K562 (cell line): ENCODE measurements around the gene LHPP. TPM values are rescaled to one million over a fixed set of nuclear protein-coding genes. Genes with fewer than 3 reads are reported as not detected.

ENCODE experiments used
- ATAC-seq: fragments of 200-7000 bp; cut with Tn5 transposase; 3 replicates; pipeline ENCODE4 v1.9.1; 2020; ENCODE audit warnings: moderate library complexity
- BruUV-seq: library from RNA; stranded (reverse); fragments of 400-500 nt; replicated peaks from 2 replicates; lab custom pipeline; 2021; lab: Mats Ljungman, UMichigan
- CTCF ChIA-PET: fragments of 300-600 bp; formaldehyde crosslinking; extraction: SDS; loops from one replicate; lab custom pipeline; 2021; ENCODE audit warnings: low intra/inter-chr PET ratio; lab: Yijun Ruan, JAX
- POLR2A ChIA-PET: fragments of 300-600, 350-650 bp; sonication (Branson Sonifier 250); formaldehyde crosslinking; extraction: SDS; loops from one replicate; lab custom pipeline; 2021; ENCODE audit warnings: antibody characterized with exemption, inconsistent platforms; lab: Yijun Ruan, JAX
- DNase-seq, 4 experiments: peaks; one replicate each; pipeline versions ENCODE4 v3.0.0 to v3.0.0-alpha.2; 2011 to 2018; ENCODE audit warnings: low spot score in 3 of 4, mixed read lengths in 3 of 4; ENCODE audit errors: extremely low read depth in 1 of 4
- FAIRE-seq: peaks from 2 replicates; lab custom pipeline; 2011; peaks lifted over from hg19 to GRCh38; lab: Jason Lieb, UNC
- H2AFZ ChIP-seq: 2 replicates; pipeline ENCODE4 v1.6.0; 2011; ENCODE audit warnings: low read depth, low read length, control low read depth, inconsistent platforms
- H3K27ac ChIP-seq: fragments of 200-600 bp; 3 replicates; pipeline ENCODE4 v1.8.0; 2011; ENCODE audit warnings: low read depth, mild to moderate bottlenecking, control low read depth, inconsistent platforms, low read length, moderate library complexity, mixed read lengths; ENCODE audit errors: extremely low read depth
- H3K27me3 ChIP-seq, 2 experiments: fragments of 300-600 bp in 1 of 2; 2 replicates in 1 of 2; 3 replicates in 1 of 2; pipeline versions ENCODE4 v1.6.0 to v1.8.0; 2011; ENCODE audit warnings: inconsistent platforms in 2 of 2, low read length in 2 of 2, mild to moderate bottlenecking in 1 of 2, mixed read lengths in 1 of 2, moderate library complexity in 1 of 2; ENCODE audit not compliant: control insufficient read depth in 2 of 2, insufficient read depth in 2 of 2
- H3K36me3 ChIP-seq: fragments of 300-600 bp; 3 replicates; pipeline ENCODE4 v1.8.0; 2011; ENCODE audit warnings: mild to moderate bottlenecking, low read length, inconsistent platforms; ENCODE audit not compliant: control insufficient read depth, insufficient read depth
- H3K4me1 ChIP-seq, 2 experiments: fragments of 200-600 bp in 1 of 2; replicated peaks in 1 of 2; 2 replicates in 1 of 2; 3 replicates in 1 of 2; pipeline versions ENCODE4 v1.5.1 to v1.8.0; 2011; ENCODE audit warnings: inconsistent platforms in 2 of 2, low read length in 2 of 2, mild to moderate bottlenecking in 1 of 2, mixed read lengths in 1 of 2, moderate library complexity in 1 of 2; ENCODE audit not compliant: control insufficient read depth in 2 of 2, insufficient read depth in 2 of 2
- H3K4me2 ChIP-seq: 2 replicates; pipeline ENCODE4 v1.6.1; 2011; ENCODE audit warnings: low read length, control low read depth, inconsistent platforms, mixed read lengths; ENCODE audit not compliant: insufficient read depth
- H3K4me3 ChIP-seq: fragments of 200-600 bp; sonication (generic), shearing (Covaris generic); 2 replicates; pipeline ENCODE4 v1.5.1; 2016; ENCODE audit warnings: control low read depth, inconsistent platforms
- H3K79me2 ChIP-seq: fragments of 200-600 bp; 3 replicates; pipeline ENCODE4 v1.8.0; 2011; ENCODE audit warnings: low read length, inconsistent platforms; ENCODE audit not compliant: control insufficient read depth, insufficient read depth
- H3K9ac ChIP-seq, 2 experiments: 2 replicates each; pipeline versions ENCODE4 v1.6.0 to v1.6.1; 2011; ENCODE audit warnings: low read depth in 2 of 2, low read length in 2 of 2, control low read depth in 1 of 2, inconsistent platforms in 1 of 2, mild to moderate bottlenecking in 1 of 2, mixed read lengths in 1 of 2; ENCODE audit not compliant: insufficient read depth in 1 of 2
- H3K9me1 ChIP-seq: one replicate; pipeline ENCODE4 v1.6.0; 2011; ENCODE audit warnings: inconsistent platforms, mild to moderate bottlenecking, low read length, moderate library complexity; ENCODE audit not compliant: control insufficient read depth, insufficient read depth
- H3K9me3 ChIP-seq: replicated peaks from 2 replicates; pipeline ENCODE4 v1.5.1; 2011; ENCODE audit warnings: low read depth, low read length, inconsistent platforms; ENCODE audit not compliant: control insufficient read depth, insufficient read depth
- H4K20me1 ChIP-seq: replicated peaks from 2 replicates; pipeline ENCODE4 v1.6.1; 2011; ENCODE audit warnings: low read length, inconsistent platforms, mixed read lengths; ENCODE audit not compliant: control insufficient read depth, insufficient read depth
- ATF3 ChIP-seq, 2 experiments: fragments of 450-650 bp in 1 of 2; sonication (generic) in 1 of 2; formaldehyde crosslinking in 1 of 2; IDR thresholded peaks in 1 of 2; conservative IDR thresholded peaks in 1 of 2; 2 replicates each; pipeline versions ENCODE4 v1.6.1 to v1.8.1; 2016 to 2023; ENCODE audit warnings: mild to moderate bottlenecking in 2 of 2, moderate library complexity in 2 of 2, inconsistent platforms in 1 of 2, missing genetic modification reagents in 1 of 2
- CREB1 ChIP-seq, 2 experiments: sonication (generic) in 1 of 2; formaldehyde crosslinking in 1 of 2; IDR thresholded peaks; 2 replicates each; pipeline versions ENCODE4 v1.6.1 to v1.8.0; 2012 to 2022; ENCODE audit warnings: inconsistent platforms in 1 of 2, mild to moderate bottlenecking in 1 of 2, missing genetic modification reagents in 1 of 2, moderate library complexity in 1 of 2
- FOXP1 ChIP-seq: sonication (generic); formaldehyde crosslinking; IDR thresholded peaks from 2 replicates; pipeline ENCODE4 v1.8.0; 2022; ENCODE audit warnings: mild to moderate bottlenecking, missing genetic modification reagents
- MECOM ChIP-seq: fragments of 250-450 bp; sonication (Bioruptor Pico); IDR thresholded peaks from 2 replicates; pipeline ENCODE4 v1.8.0; 2022; ENCODE audit warnings: inconsistent platforms
- NFE2L1 ChIP-seq: fragments of 450-650 bp; IDR thresholded peaks from 2 replicates; pipeline ENCODE4 v1.6.1; 2016; ENCODE audit warnings: missing genetic modification characterization, low read depth, mild to moderate bottlenecking, missing compliant biosample characterization, moderate library complexity, borderline replicate concordance
- NUFIP1 ChIP-seq: fragments of 450-650 bp; IDR thresholded peaks from 2 replicates; pipeline ENCODE4 v1.6.1; 2018; ENCODE audit not compliant: partially characterized antibody
- PCBP1 ChIP-seq: fragments of 200-400 bp; formaldehyde crosslinking; IDR thresholded peaks from 2 replicates; pipeline ENCODE4 v1.6.1; 2018; ENCODE audit warnings: mild to moderate bottlenecking, low read depth, low read length; ENCODE audit not compliant: poor library complexity, severe bottlenecking
- POLR2AphosphoS2 ChIP-seq: IDR thresholded peaks from 2 replicates; pipeline ENCODE4 v1.6.1; 2012; ENCODE audit warnings: low read length, improper control_type of control experiment
- PREB ChIP-seq: sonication (generic); formaldehyde crosslinking; IDR thresholded peaks from 2 replicates; pipeline ENCODE4 v1.8.1; 2023; ENCODE audit warnings: mild to moderate bottlenecking, missing genetic modification reagents
- SUPT5H ChIP-seq: fragments of 450-650 bp; IDR thresholded peaks from 2 replicates; pipeline ENCODE4 v1.6.1; 2016
- UBTF ChIP-seq, 2 experiments: IDR thresholded peaks; 2 replicates each; pipeline ENCODE4 v1.6.1; 2012; ENCODE audit warnings: improper control_type of control experiment in 2 of 2, low read depth in 2 of 2, low read length in 2 of 2, borderline replicate concordance in 1 of 2
- ZBTB5 ChIP-seq: fragments of 450-650 bp; IDR thresholded peaks from 2 replicates; pipeline ENCODE4 v1.6.1; 2017; ENCODE audit warnings: antibody characterized with exemption
- ZFP1 ChIP-seq: fragments of 450-650 bp; formaldehyde crosslinking; IDR thresholded peaks from 2 replicates; pipeline ENCODE4 v1.4.0; 2020; ENCODE audit warnings: mild to moderate bottlenecking, mixed read lengths
- ZNF184 ChIP-seq: sonication (generic); formaldehyde crosslinking; IDR thresholded peaks from 2 replicates; pipeline ENCODE4 v1.5.0; 2020; ENCODE audit warnings: missing genetic modification reagents
- WGBS: fragments of 100-300 bp; shearing (Covaris generic); methylation state at CpG from one replicate; pipeline ENCODE4 v1.1.6; 2016; ENCODE audit warnings: low coverage, mixed read lengths; ENCODE audit not compliant: insufficient coverage; ENCODE audit errors: missing lambda C conversion rate; 5-methylcytosine and 5-hydroxymethylcytosine counted together
- in situ Hi-C: fragments of 300-500 bp; cut with MboI; formaldehyde crosslinking; loops from 4 replicates; pipeline ENCODE4 v1.15.0; 2018; ENCODE audit warnings: inconsistent platforms, mixed read lengths
- intact Hi-C: fragments of 100-400 bp; cut with micrococcal nuclease; formaldehyde crosslinking; loops from 2 replicates; pipeline ENCODE4 v1.14.2; 2022
- polyA plus RNA-seq, 8 experiments: library from polyadenylated mRNA; depleted of rRNA in 4 of 8; stranded (reverse) in 5 of 8; unstranded in 3 of 8; fragments of >200 nt; fragmentation: Nextera tagmentation in 2 of 8; fragmentation: Illumina TruSeq in 1 of 8; extraction: Ambion mirVana in 2 of 8; extraction: Trizol in 1 of 8; gene quantifications; 2 replicates each; pipeline versions ENCODE4 v1.2.1 to v1.2.3, GENCODE V29; 2011 to 2014; ENCODE audit warnings: inconsistent platforms in 1 of 8, missing spikeins in 1 of 8
- total RNA-seq, 7 experiments: library from RNA; depleted of rRNA in 6 of 7; stranded (reverse); fragments of >200 nt in 6 of 7; fragmentation: Illumina TruSeq in 2 of 7; extraction: Trizol in 2 of 7; gene quantifications; 2 replicates each; pipeline versions ENCODE4 v1.2.1 to v1.2.3, GENCODE V29; 2011 to 2021; ENCODE audit warnings: low replicate concordance in 1 of 7

The LHPP gene
- total and polyA plus RNA-seq, 9 of the 15 experiments (the other 6 are each of a cell fraction or from before 2014, with no cell fraction given), result 0.34 to 7.4 (median 3.0) TPM

- no peak for TF ChIP-seq CREB1 (IDR thresholded peaks at IDR 0.05)
- no peak for TF ChIP-seq CREB1 (CRISPR knock-in tag; IDR thresholded peaks at IDR 0.05)
- no peak for TF ChIP-seq NUFIP1
- TF ChIP-seq NFE2L1 (tag), result no peak
- no peak for TF ChIP-seq MECOM (CRISPR knock-in tag)
- TF ChIP-seq PCBP1, result no peak
- no peak for TF ChIP-seq ZBTB5
- TF ChIP-seq, all 486 proteins: peak for 0
These were observed 196.2 kb downstream of the LHPP start (continued) for GRCh38 chr10:124657806-124658205.

- no peak for DNase-seq
- Histone ChIP-seq H3K4me3 (no peak overlapping the region), H3K9me3 (no peaks in the 10 kb centered on the region), H3K79me2 (no peaks in the 10 kb centered on the region; the same call in 2 of the 3 replicates), H3K27ac (no peak overlapping the region), H3K9me1 (no peaks in the 10 kb centered on the region), H3K4me1 (no peaks in the 10 kb centered on the region; a peak in 1 of 5 replicates), H2AFZ (no peak overlapping the region), H3K36me3 (peaks cover 11% of the 10 kb centered on the region; the same call in 1 of the 3 replicates), H3K4me2 (no peak overlapping the region), H4K20me1 (no peaks in the 10 kb centered on the region), H3K27me3 (no peaks in the 10 kb centered on the region), H3K9ac (no peak overlapping the region)
- in situ Hi-C loops (no loop called here), intact Hi-C loops (no loop called here)
- no peak for ATAC-seq
- WGBS, result 91% methylated on average over 3 of the region's 12 CpGs
- ChIA-PET CTCF (no interaction called here), POLR2A (interaction anchor here (0.5 to 0.6 kb wide), 2 partner anchors 9 to 1577 kb away, joined by 3 read pairs; no protein-coding TSS in a partner anchor)
- BruUV-seq, result no TSS peak
- FAIRE-seq, result no peak
- TF ChIP-seq SUPT5H, result no peak
- no peak for TF ChIP-seq PREB (CRISPR knock-in tag)
- no peak for TF ChIP-seq ZNF184 (CRISPR knock-in tag)
- no peak for TF ChIP-seq UBTF (IDR thresholded peaks at IDR 0.05; ENCODE audit: borderline replicate concordance in 1 of 2, low read depth in 2 of 2, low read length in 2 of 2)
- TF ChIP-seq POLR2AphosphoS2, result no peak
- TF ChIP-seq FOXP1 (CRISPR knock-in tag), result no peak
- TF ChIP-seq ATF3 (IDR thresholded peaks at IDR 0.05), result no peak
- no peak for TF ChIP-seq ATF3 (CRISPR knock-in tag; conservative IDR thresholded peaks at IDR 0.05)
- no peak for TF ChIP-seq ZFP1
These were observed 197.1 kb downstream of the LHPP start for GRCh38 chr10:124658591-124659242.
